ENCODE measurements around the gene EXPH5. TPM values are rescaled to one million over a fixed set of nuclear protein-coding genes. Genes with fewer than 3 reads are reported as not detected.

Gene EXPH5
- total and polyA plus RNA-seq, 9 of the 15 experiments (the other 6 are each of a cell fraction or from before 2014, with no cell fraction given) = 1.3 to 8.5 (median 4.8) TPM

DNA sequence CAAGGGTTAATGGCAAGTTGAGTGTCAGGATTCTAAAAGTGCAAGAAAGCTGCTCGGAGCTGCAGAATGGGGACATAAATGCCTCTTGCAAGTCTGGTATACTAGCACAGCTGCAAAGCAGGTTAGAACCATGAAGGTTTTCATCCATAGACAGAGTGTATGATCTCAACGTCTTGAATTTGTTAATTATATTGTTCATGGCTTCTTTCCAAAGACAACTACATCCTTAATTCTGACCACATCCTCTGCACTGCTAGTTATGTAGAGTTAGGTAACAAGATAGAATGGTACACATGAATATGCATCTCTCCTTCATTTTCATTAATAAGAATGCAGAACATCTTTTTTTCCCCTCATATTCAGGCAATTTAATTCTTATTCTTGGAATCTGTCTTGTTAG, 34.2 kb downstream of the EXPH5 start:
- intact Hi-C loops (cut with micrococcal nuclease) (no loop called here), in situ Hi-C loops (cut with MboI) (no loop called here)
- no peak for DNase-seq (ENCODE audit: extremely low read depth in 1 of 4, low spot score in 3 of 4)
- no peak overlapping the region for H3K4me3 ChIP-seq
- no peaks in the 10 kb centered on the region for H3K27me3 ChIP-seq (ENCODE audit: control insufficient read depth in 2 of 2, insufficient read depth in 2 of 2, low read length in 2 of 2)
- no TSS peak for BruUV-seq (replicated peaks)
- no peak for ATAC-seq
- ChIA-PET POLR2A (interaction anchor here (0.8 to 1.6 kb wide), 2 partner anchors 11 to 31 kb away, joined by 3 to 4 read pairs; no protein-coding TSS in a partner anchor), CTCF (ENCODE audit: low intra/inter-chr PET ratio) (no interaction called here)
- no peaks in the 10 kb centered on the region for H3K79me2 ChIP-seq (ENCODE audit: control insufficient read depth, insufficient read depth, low read length)
- no peak overlapping the region for H2AFZ ChIP-seq (ENCODE audit: low read depth, low read length)
- no peak overlapping the region for H3K9ac ChIP-seq (ENCODE audit: insufficient read depth in 1 of 2, low read depth in 2 of 2, low read length in 2 of 2)
- WGBS (ENCODE audit: insufficient coverage, low coverage, missing lambda C conversion rate) = 33% methylated on average over 2 of the region's 2 CpGs
- no peak for FAIRE-seq
- peaks cover 11 to 12% of the 10 kb centered on the region in 2 experiments; a peak in 4 of 5 replicates for H3K4me1 ChIP-seq (replicated peaks in 1 of 2; ENCODE audit: control insufficient read depth in 2 of 2, insufficient read depth in 2 of 2, low read length in 2 of 2)
- H4K20me1 ChIP-seq (replicated peaks; ENCODE audit: control insufficient read depth, insufficient read depth, low read length) = no peaks in the 10 kb centered on the region
- peaks cover 6% of the 10 kb centered on the region for H3K36me3 ChIP-seq (ENCODE audit: control insufficient read depth, insufficient read depth, low read length)
- no peaks in the 10 kb centered on the region for H3K9me1 ChIP-seq (ENCODE audit: control insufficient read depth, insufficient read depth, low read length)
- H3K9me3 ChIP-seq (replicated peaks; ENCODE audit: control insufficient read depth, insufficient read depth, low read depth, low read length) = no peaks in the 10 kb centered on the region
- H3K27ac ChIP-seq (ENCODE audit: extremely low read depth, low read depth, low read length) = no peak overlapping the region
- no peak overlapping the region for H3K4me2 ChIP-seq (ENCODE audit: insufficient read depth, low read length)
- TF ChIP-seq TOE1 (IDR thresholded peaks at IDR 0.05; ENCODE audit: borderline replicate concordance) (no peak), TOE1 (CRISPR knock-in tag; IDR thresholded peaks at IDR 0.05; ENCODE audit: borderline replicate concordance, low read depth) (no peak), PHTF2 (CRISPR knock-in tag; IDR thresholded peaks at IDR 0.05) (no peak), BRF2 (IDR thresholded peaks at IDR 0.05; ENCODE audit: borderline replicate concordance, insufficient read depth, insufficient read length) (no peak), ZNF197 (CRISPR knock-in tag; IDR thresholded peaks at IDR 0.05; ENCODE audit: low read depth) (no peak), PURB (CRISPR knock-in tag; IDR thresholded peaks at IDR 0.05; ENCODE audit: low read depth) (no peak), ZFX (CRISPR knock-in tag; IDR thresholded peaks at IDR 0.05) (no peak), ZMIZ1 (IDR thresholded peaks at IDR 0.05; ENCODE audit: low read depth in 2 of 2, low read length in 2 of 2) (no peak), ARNT (IDR thresholded peaks at IDR 0.05) (no peak)
- TF ChIP-seq, protein P1, sequence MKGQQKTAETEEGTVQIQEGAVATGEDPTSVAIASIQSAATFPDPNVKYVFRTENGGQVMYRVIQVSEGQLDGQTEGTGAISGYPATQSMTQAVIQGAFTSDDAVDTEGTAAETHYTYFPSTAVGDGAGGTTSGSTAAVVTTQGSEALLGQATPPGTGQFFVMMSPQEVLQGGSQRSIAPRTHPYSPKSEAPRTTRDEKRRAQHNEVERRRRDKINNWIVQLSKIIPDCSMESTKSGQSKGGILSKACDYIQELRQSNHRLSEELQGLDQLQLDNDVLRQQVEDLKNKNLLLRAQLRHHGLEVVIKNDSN (CRISPR knock-in tag; IDR thresholded peaks at IDR 0.05) = no peak
